NOMO-1 treated with dmso at 0.1 percent for 144 hours (cell line): Measurements from ENCODE around the gene SMOC2.

ENCODE experiments used
- DNase-seq: peaks from one replicate; lab custom pipeline; 2025; ENCODE audit not compliant: unreplicated experiment; lab: John Stamatoyannopoulos, UW

SMOC2 gene

DNA sequence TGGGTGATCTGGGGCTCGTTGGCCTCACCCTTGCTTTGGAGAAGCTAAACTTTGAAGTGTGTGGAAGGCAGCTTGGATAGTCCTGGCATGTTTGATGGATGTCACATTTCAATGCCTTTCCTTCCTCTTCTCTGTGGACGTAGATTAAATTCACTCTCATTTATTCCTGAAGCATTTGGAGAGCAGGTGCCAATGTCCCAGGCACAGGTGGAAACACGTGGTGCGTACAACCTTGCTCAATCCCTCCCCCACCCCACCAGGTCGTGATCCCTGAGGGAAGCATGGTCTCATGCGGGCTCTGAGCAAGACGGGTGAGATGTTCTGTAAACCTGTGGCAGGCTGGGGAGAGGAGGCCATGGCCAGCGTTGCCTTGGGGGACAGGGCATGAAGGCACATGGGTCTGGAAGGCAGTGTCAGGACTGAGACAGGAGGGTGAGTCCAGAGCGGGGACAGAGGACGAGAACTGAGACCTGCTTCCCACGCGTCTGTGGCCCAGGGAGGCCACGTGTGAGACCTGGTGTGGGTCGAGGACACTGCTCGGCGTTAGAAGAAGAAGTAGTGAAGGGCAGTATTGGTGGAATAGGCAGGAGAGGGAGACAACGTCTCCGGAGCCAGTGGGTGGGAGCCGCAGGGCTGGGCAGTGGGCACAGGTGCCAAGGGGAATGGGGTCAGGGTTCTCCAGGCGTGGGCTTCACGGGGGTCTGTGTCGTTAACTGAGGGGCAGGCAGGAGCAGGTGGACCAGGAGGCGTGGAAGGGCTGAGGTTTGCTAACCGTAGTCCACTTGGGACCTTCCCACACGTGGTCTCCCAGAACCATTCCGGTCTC is 34.4 kb downstream of the SMOC2 start:
- no peak for DNase-seq

DNA sequence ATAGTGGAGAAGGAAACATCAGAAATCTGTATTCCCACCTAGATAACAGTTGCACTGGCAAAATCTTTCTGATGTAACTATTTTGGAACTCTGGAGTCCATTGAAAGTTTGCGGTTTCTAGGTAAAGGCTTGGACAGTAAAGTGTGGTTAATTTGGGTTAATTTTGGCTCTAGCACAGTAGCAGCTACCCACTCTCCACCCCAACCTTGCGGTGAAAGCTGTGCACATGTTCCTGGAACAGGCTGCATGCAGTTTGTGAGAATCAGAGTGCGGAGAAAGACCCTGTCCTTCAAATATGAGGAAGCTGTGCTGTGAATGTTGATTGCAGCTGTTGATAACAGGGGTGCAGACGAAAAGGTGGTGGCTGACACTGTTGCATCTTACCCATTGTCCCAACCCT is 38.4 kb downstream of the SMOC2 start:
- DNase-seq = no peak

DNA sequence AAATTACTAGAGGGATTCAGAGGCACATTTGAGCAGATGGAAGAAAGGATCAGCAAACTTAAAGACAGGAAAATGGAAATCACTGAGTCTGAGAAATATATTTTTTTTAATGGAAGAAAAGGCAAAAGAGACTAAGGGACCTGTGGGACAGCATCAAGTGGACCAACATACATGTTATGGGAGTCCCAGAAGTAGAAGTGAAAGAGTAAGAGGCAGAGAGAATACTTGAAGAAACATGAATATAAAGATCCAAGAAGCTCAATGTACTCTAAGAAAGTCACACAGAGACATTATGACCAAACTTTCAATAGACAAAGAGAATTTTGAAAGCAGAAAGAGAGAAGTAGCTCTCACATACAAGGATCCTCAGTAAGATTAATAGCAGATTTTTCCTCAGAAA is 39.5 kb downstream of the SMOC2 start:
- no peak for DNase-seq

DNA sequence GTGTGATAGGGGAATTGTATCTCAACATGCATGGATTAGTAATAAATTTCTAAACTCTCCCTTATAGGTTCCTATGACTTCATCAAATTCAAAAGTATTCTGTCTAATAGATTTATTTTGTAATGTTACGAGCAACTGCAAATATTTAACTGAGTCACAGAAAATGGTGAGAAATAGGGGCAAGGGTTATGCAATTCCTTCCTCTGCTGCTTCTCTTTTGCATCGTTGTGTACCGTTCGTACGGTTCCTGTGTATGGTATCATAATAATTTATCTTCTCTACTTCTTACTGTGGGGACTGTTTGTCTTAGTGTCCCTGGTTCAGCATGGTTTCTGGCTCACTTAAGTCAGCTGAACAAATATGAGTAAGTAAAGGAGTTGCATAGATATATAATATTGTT is 44.8 kb downstream of the SMOC2 start:
- DNase-seq = no peak

DNA sequence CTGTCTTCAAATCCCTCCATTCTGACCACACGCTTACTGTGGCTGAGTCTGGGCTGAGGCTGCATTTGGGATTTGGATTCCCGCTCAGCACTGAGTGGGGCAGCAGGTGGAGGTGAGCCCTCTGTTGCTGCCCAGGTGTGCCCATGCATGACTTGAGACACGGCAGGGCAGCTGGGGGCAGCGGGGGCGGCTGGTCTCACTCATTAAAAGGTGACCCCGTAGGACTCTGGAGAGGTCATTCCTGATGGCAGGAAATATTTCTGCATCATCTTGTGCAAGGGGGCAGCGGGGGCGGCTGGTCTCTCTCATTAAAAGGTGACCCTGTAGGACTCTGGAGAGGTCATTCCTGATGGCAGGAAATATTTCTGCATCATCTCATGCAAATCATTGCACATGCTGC is 49.8 kb downstream of the SMOC2 start:
- DNase-seq = no peak

DNA sequence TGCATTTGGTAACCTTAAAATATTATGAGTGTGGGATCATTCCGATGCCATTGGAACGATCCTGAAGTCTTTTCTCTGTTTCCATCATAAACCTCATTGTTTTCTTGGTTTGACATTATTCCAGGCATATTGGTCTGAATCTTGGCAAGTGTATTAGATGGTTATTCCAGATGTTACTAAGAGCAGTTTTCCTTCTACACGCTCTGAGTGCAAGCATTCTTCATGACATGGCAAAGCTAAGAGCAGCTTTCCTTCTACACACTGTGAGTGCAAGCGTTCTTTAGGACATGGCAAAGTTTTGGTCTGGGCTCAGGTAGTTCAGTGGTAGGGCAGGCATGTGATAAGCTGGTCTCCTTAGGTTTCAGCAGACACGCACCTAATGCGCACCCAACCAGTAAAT is 53.0 kb downstream of the SMOC2 start:
- no peak for DNase-seq

DNA sequence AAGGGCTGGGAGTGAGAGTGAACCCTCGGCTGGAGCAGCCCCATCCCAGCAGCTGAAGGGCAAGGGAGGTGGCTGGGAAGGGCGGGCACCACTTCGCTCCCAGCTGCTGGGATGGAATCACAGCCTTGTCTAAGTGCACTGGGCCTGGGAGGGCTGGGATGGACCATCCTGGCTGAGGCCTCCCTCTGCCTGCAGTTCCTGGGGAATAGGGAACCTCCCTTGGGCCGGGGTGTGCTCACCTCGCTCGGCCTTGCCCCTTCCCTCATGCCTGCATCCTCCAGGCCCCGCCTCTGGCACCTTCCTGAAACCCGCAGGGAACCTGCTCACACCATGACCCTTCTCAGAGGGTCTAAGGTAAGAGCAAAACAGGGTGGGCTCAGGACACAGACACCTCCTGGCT is 53.7 kb downstream of the SMOC2 start:
- no peak for DNase-seq

DNA sequence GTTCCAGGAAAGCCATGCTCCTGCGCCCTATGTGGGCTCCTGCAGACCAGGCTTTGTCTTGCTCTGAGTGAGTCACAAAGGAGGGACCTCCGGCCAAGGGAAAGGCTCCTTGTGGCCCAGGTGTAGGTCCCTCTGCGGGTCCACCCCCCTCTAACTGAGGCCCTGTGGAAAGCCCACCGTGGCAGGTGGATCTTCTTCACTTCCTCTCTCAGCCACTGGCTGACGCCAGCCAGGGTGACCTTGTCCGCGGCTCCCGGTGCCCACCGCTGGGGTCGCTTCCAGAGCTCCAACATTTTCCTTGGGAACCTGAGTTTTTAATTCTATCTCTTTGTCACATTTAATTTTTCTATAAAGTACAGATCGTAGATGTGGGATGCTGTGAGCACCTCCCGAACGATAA is 54.1 kb downstream of the SMOC2 start:
- DNase-seq = no peak

DNA sequence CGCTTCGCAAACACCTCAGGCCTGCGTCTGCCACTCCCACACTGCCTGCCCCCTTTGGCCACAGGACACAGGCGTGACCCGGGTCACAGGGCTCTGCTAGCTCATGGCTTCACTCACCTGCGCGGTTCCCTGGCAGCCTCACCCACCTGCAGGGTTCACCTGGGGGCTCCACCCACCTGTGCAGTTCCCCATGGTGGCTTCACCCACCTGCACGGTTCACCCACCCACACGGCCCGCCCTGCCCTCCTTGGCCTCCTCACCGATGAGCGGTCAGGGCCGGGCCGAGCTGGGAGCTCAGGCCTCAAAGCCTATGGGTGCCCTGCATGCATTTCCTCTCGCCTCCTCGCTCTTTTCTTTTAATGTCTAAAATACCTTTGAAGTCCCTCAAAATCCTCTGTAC is 54.7 kb downstream of the SMOC2 start:
- no peak for DNase-seq

DNA sequence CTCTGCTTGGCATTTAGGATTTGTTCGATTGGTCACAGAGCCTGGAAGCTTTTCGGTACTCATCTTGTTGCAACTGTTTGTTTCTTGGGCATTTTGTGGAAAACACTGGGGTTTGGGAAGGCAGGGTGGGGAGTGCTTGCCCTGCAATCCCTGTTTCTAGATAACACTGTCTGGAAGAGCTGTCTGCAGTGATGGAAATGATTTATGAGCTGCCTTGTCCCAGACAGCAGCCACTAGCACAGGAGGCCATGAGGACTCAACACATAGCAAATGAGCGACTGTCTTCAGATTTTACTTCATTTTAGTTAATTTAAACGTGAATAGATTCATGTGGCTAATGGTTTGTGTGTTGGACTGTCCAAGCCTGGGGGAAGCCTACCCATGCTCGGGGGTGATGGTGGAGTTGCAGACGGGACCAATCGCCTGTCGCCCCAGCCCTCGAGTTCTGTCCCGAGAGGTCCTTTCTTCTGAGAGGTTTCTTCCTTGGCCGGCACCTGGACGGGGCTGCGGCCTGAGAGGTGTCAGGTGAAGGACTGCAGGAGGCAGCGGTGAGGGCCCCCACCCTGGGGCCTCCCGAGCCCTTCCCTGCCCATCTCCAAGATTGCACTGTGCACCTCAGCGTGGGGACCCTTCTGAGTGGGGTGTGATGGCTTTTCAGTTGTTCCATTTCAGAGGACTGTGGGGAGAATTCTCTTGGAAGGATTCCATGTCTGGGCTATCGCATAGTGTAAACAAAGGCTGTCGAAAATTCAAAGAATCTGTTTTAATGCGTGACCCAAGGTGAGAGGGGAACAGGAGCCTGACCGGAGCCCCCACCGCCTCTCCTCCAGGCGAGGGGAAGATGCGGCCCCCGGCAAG is 55.4 kb downstream of the SMOC2 start:
- no peak for DNase-seq

DNA sequence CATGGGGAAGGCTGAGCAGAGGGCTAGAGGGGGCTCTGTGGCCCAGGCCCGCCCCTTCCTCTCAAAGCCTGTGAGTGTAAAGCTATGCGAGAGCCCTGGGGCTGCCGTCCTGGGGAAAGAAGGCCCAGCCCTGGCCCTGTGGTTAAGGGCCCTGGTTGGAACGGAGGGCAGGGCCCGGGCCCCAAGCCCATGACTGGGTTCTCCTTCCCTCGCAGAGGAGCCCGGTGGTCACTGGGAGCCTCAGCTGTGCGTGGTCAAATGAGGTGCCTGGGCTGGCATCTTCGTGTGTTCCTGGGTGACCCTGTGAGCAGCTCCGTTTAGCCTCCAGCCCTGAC is 56.0 kb downstream of the SMOC2 start:
- no peak for DNase-seq

DNA sequence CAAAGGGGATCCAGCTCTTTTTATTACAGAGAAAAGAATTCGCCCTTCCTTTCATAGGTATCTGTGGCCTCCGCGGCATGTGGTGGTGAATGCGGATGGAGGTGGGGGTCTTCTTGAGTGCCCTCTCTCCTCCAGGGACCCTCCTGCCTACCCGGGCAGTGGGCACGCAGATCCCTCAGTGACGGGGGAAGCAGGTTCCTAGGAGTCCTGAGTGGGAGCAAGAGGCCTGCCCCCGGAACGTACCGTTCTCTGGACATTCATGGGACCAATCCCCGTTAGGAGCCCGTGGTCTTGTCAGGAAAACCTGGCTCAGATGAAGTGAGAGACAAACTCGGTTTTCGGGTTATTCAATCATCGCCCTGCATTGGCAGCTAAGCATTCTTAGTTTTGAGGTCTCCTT is 56.4 kb downstream of the SMOC2 start:
- no peak for DNase-seq

DNA sequence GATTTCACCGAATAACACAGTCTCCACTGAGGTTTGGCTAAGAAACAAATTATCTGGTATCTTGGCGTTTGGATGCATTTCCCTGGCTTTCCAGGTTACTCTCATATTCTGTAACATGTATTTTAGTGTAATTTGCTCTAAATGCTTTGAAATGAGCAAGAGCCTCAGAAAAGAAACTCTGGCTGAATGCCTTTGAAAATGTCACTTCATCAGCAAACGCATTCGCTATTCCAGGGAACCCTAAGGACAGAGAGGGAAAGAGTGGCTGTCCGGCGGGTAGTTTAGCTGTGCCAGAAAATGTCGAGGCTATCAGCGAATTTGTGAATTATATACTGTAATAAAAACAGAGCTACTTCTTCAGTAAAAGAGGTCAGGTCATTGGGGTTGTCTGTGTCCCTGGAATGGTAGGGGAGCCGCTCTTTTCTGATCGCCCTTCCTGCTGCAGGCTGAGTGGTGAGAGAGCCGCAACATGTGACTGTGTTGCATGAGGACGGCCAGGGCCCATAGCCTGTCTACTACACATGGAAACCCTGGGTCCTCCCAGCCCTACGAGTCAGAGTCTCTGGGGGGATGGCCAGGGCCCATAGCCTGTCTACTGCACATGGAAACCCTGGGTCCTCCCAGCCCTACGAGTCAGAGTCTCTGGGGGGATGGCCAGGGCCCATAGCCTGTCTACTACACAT is 57.3 kb downstream of the SMOC2 start:
- DNase-seq = no peak

DNA sequence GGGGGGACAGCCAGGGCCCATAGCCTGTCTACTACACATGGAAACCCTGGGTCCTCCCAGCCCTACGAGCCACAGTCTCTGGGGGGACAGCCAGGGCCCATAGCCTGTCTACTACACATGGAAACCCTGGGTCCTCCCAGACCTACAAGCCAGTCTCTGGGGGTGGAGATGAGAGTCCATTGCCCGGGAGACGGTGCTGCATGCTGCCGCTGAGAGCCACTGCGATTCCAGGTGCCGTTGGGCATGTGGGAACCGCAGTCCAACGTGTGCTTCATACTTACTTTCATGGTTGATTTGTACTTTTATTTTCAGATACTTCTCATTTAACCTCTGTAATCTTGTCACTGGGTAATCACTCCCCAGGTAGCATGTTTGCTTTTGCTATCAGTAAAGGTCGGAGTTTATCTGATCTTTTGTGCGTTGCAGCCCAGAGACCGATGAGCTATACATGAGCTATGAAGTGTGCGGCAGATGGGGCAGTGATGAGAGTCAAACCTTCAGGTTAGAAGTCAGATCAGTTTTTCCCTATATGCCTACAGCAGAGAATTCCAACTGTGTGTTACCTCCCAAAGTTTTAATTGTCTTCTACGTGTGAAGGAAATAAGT is 58.2 kb downstream of the SMOC2 start:
- no peak for DNase-seq

DNA sequence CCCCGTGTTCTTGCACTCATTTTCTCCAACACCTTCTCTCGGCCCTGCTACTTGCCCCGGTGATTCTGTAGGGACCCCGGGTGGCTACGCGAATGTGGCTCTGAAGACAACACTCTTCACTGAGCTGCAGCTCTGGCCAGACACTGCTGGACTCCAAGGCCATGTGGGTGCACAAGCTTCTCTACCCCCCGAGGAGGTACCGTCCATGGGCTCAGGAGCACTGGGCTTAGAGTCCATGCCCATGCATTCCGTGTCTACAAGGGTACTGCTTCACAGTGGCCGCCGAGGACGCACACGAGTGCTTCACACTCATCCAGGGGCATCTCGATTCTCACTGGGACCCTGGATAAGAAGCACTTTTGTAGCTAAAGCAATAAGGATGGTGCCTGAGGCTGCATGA is 59.5 kb downstream of the SMOC2 start:
- DNase-seq = no peak

DNA sequence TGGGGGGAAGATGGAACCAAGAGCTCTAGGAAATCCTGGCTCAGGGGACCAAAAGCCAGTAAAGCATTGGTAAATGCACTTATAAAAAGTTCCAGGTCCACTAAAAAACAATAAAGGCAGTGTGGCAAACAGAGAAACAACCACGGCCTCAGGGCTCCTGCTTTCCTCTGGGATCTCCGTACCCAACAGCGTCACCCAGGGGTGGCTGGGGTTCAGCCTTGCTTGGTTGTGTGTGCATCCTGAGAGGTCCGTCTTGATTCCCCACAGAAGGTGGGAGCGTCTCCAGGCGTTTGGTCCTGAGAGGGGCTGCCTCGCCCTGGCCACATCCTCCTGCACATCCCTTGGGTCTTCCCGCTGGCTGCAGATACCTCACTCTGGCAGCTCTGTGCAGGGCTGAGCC is 60.6 kb downstream of the SMOC2 start:
- no peak for DNase-seq

DNA sequence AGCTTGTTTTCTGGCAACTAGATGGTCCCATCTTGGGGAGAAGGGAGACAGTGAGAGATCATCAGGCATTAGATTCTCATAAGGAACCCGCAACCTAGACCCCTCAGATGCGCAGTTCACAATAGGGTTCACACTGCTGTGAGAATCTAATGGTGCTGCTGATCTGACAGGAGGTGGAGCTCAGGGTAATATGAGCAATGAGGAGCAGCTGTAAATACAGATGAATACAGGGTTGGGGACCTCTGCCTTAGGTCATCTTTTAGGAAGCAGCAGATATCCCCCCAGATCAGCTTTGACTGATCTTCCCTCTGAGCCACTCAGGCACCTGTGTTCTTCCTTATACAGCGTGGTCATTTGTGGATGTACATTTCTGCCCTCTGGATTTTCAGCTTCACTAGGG is 63.4 kb downstream of the SMOC2 start:
- DNase-seq = no peak

DNA sequence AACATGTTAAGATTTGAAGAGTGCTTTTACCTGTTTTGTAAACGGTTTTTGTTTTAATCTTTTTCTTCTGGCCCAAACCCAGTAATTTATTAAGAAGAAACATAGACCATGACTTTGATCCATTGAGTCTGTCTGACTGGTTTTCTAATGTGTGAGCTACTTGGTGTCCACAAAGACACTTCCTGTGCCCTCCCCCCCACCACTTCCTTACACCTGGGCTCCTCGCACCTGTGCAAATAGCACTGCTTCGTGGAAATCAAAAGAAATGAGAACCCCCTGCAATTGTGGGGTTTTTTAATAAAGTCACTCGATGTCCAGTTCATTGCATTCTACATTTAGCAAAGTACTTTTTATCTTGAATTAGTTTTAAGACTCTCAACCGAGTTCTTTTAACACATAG is 65.5 kb downstream of the SMOC2 start:
- DNase-seq = no peak

DNA sequence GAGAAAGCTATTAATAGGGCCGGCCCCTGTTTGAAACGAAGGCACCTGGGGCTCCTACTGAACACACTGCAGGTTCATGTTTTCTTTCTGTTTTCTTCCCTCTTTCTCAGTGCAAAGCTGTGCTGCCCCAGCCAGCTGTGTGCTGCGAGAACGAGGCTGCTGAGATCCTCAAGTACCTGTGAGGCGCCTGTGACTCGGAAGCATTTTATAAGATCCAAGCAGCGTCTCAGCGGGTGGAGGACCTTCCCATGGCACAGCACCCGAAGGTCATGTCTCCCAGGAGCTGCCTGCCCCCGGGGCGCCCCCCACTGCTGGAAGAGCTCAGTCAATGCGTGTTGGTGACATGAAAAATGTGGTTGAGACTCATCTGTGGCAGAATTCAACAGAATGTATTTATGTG is 66.3 kb downstream of the SMOC2 start:
- no peak for DNase-seq

DNA sequence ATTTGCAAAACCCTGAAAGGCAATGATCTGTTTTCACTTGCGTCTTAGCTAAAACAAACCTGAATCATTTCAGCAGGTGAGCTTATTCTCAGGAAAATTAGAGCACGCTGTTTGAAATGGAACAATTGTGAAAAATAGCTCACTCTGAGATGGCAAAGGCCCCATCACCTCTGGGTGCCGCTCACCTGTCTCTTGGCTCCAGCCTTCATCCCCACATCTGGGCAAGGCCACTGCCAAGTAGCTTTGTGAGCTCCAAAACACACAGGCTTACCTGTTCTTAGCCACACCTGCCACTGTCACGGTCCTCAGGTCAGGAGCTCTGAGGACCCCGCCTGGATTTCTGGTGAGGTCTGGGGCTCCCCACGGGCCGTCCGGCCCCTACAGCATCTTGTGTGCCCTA is 66.7 kb downstream of the SMOC2 start:
- no peak for DNase-seq

DNA sequence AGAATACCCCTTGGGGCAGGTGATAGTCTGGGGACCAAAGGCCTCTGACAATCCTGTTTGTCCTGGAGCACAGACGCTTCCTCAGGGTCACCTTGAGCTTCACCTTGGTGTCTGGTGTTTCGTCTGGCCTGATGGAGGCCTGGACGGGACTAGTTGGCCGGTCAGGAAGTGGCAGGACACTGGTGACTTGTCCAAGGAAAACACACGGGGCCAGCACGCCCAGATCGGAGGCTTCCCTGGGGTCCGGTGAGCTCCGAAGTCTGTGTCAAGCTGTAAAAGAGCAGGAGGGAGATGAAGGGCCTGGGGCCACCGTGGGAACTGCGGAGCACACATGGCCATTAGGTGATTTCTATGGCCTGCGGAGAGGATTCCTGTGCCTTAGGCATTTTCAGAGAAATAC is 67.9 kb downstream of the SMOC2 start:
- no peak for DNase-seq

DNA sequence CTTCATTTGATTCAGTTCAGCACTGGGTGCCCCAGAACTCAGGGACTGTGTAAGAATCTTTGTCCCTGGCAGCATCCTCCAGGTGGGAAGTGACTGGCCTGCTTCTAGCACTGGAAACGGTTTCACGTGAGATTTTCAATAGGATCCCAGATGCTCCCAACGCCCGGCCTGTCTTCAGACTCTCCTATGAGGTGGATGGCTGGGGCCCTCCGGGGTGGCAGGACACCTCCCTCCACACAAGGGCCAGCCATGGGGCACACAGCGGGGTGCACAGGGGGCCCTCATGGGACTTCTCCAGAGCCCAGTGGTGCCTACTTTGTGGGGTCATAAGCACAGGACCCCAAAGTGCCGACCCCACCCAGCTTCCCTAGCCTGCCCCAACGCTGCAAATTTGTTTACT is 72.8 kb downstream of the SMOC2 start:
- DNase-seq = no peak
